K562 (cell line): ENCODE data around the gene TRIM37. TPM values are rescaled to one million over a fixed set of nuclear protein-coding genes. Genes with fewer than 3 reads are reported as not detected.

Source experiments
- ATAC-seq: fragments of 200-7000 bp; cut with Tn5 transposase; 3 replicates; pipeline ENCODE4 v1.9.1; 2020; ENCODE audit warnings: moderate library complexity
- BruUV-seq: library from RNA; stranded (reverse); fragments of 400-500 nt; replicated peaks from 2 replicates; lab custom pipeline; 2021; lab: Mats Ljungman, UMichigan
- CTCF ChIA-PET: fragments of 300-600 bp; formaldehyde crosslinking; extraction: SDS; loops from one replicate; lab custom pipeline; 2021; ENCODE audit warnings: low intra/inter-chr PET ratio; lab: Yijun Ruan, JAX
- POLR2A ChIA-PET: fragments of 300-600, 350-650 bp; sonication (Branson Sonifier 250); formaldehyde crosslinking; extraction: SDS; loops from one replicate; lab custom pipeline; 2021; ENCODE audit warnings: antibody characterized with exemption, inconsistent platforms; lab: Yijun Ruan, JAX
- DNase-seq, 4 experiments: peaks; one replicate each; pipeline versions ENCODE4 v3.0.0 to v3.0.0-alpha.2; 2011 to 2018; ENCODE audit warnings: low spot score in 3 of 4, mixed read lengths in 3 of 4; ENCODE audit errors: extremely low read depth in 1 of 4
- FAIRE-seq: peaks from 2 replicates; lab custom pipeline; 2011; peaks lifted over from hg19 to GRCh38; lab: Jason Lieb, UNC
- H2AFZ ChIP-seq: 2 replicates; pipeline ENCODE4 v1.6.0; 2011; ENCODE audit warnings: low read depth, low read length, control low read depth, inconsistent platforms
- H3K27ac ChIP-seq: fragments of 200-600 bp; 3 replicates; pipeline ENCODE4 v1.8.0; 2011; ENCODE audit warnings: low read depth, mild to moderate bottlenecking, control low read depth, inconsistent platforms, low read length, moderate library complexity, mixed read lengths; ENCODE audit errors: extremely low read depth
- H3K27me3 ChIP-seq, 2 experiments: fragments of 300-600 bp in 1 of 2; 2 replicates in 1 of 2; 3 replicates in 1 of 2; pipeline versions ENCODE4 v1.6.0 to v1.8.0; 2011; ENCODE audit warnings: inconsistent platforms in 2 of 2, low read length in 2 of 2, mild to moderate bottlenecking in 1 of 2, mixed read lengths in 1 of 2, moderate library complexity in 1 of 2; ENCODE audit not compliant: control insufficient read depth in 2 of 2, insufficient read depth in 2 of 2
- H3K36me3 ChIP-seq: fragments of 300-600 bp; 3 replicates; pipeline ENCODE4 v1.8.0; 2011; ENCODE audit warnings: mild to moderate bottlenecking, low read length, inconsistent platforms; ENCODE audit not compliant: control insufficient read depth, insufficient read depth
- H3K4me1 ChIP-seq, 2 experiments: fragments of 200-600 bp in 1 of 2; replicated peaks in 1 of 2; 2 replicates in 1 of 2; 3 replicates in 1 of 2; pipeline versions ENCODE4 v1.5.1 to v1.8.0; 2011; ENCODE audit warnings: inconsistent platforms in 2 of 2, low read length in 2 of 2, mild to moderate bottlenecking in 1 of 2, mixed read lengths in 1 of 2, moderate library complexity in 1 of 2; ENCODE audit not compliant: control insufficient read depth in 2 of 2, insufficient read depth in 2 of 2
- H3K4me2 ChIP-seq: 2 replicates; pipeline ENCODE4 v1.6.1; 2011; ENCODE audit warnings: low read length, control low read depth, inconsistent platforms, mixed read lengths; ENCODE audit not compliant: insufficient read depth
- H3K4me3 ChIP-seq: fragments of 200-600 bp; sonication (generic), shearing (Covaris generic); 2 replicates; pipeline ENCODE4 v1.5.1; 2016; ENCODE audit warnings: control low read depth, inconsistent platforms
- H3K79me2 ChIP-seq: fragments of 200-600 bp; 3 replicates; pipeline ENCODE4 v1.8.0; 2011; ENCODE audit warnings: low read length, inconsistent platforms; ENCODE audit not compliant: control insufficient read depth, insufficient read depth
- H3K9ac ChIP-seq, 2 experiments: 2 replicates each; pipeline versions ENCODE4 v1.6.0 to v1.6.1; 2011; ENCODE audit warnings: low read depth in 2 of 2, low read length in 2 of 2, control low read depth in 1 of 2, inconsistent platforms in 1 of 2, mild to moderate bottlenecking in 1 of 2, mixed read lengths in 1 of 2; ENCODE audit not compliant: insufficient read depth in 1 of 2
- H3K9me1 ChIP-seq: one replicate; pipeline ENCODE4 v1.6.0; 2011; ENCODE audit warnings: inconsistent platforms, mild to moderate bottlenecking, low read length, moderate library complexity; ENCODE audit not compliant: control insufficient read depth, insufficient read depth
- H3K9me3 ChIP-seq: replicated peaks from 2 replicates; pipeline ENCODE4 v1.5.1; 2011; ENCODE audit warnings: low read depth, low read length, inconsistent platforms; ENCODE audit not compliant: control insufficient read depth, insufficient read depth
- H4K20me1 ChIP-seq: replicated peaks from 2 replicates; pipeline ENCODE4 v1.6.1; 2011; ENCODE audit warnings: low read length, inconsistent platforms, mixed read lengths; ENCODE audit not compliant: control insufficient read depth, insufficient read depth
- ATF2 ChIP-seq: sonication (generic); formaldehyde crosslinking; IDR thresholded peaks from 2 replicates; pipeline ENCODE4 v1.8.1; 2022; ENCODE audit warnings: missing genetic modification reagents
- BCLAF1 ChIP-seq, 2 experiments: fragments of 450-650 bp in 1 of 2; IDR thresholded peaks; 2 replicates each; pipeline ENCODE4 v1.6.1; 2011 to 2017; ENCODE audit warnings: low read depth in 2 of 2, antibody characterized with exemption in 1 of 2, borderline replicate concordance in 1 of 2, low read length in 1 of 2, mild to moderate bottlenecking in 1 of 2, mixed read lengths in 1 of 2; ENCODE audit not compliant: control insufficient read depth in 1 of 2
- FOXJ2 ChIP-seq: fragments of 200-800 bp; sonication (Bioruptor generic); IDR thresholded peaks from 2 replicates; pipeline ENCODE4 v1.6.1; 2016; ENCODE audit warnings: missing genetic modification characterization, missing compliant biosample characterization
- HMG20B ChIP-seq: fragments of 250-450 bp; sonication (Bioruptor Pico); IDR thresholded peaks from 2 replicates; pipeline ENCODE4 v1.5.0; 2021; ENCODE audit warnings: mild to moderate bottlenecking
- POLR2AphosphoS2 ChIP-seq: IDR thresholded peaks from 2 replicates; pipeline ENCODE4 v1.6.1; 2012; ENCODE audit warnings: low read length, improper control_type of control experiment
- RBM14 ChIP-seq: fragments of 200-400 bp; formaldehyde crosslinking; IDR thresholded peaks from 2 replicates; pipeline ENCODE4 v1.6.1; 2018; ENCODE audit warnings: low read depth, mild to moderate bottlenecking, low read length, moderate library complexity, borderline replicate concordance; ENCODE audit not compliant: insufficient read depth
- SMAD1 ChIP-seq: fragments of 150-350 bp; IDR thresholded peaks from 2 replicates; pipeline ENCODE4 v1.6.1; 2014; ENCODE audit warnings: low read length, low read depth; ENCODE audit not compliant: partially characterized antibody
- SREBF1 ChIP-seq: fragments of 150-350 bp; IDR thresholded peaks from 2 replicates; pipeline ENCODE4 v1.6.1; 2014; ENCODE audit warnings: antibody characterized with exemption, low read depth, low read length, borderline replicate concordance
- TAF15 ChIP-seq: fragments of 200-400 bp; formaldehyde crosslinking; IDR thresholded peaks from 2 replicates; pipeline ENCODE4 v1.6.1; 2017; ENCODE audit warnings: mild to moderate bottlenecking, low read depth, low read length, moderate library complexity
- TEAD4 ChIP-seq, 2 experiments: sonication (generic) in 1 of 2; formaldehyde crosslinking in 1 of 2; IDR thresholded peaks; 2 replicates each; pipeline versions ENCODE4 v1.6.1 to v1.8.0; 2012 to 2022; ENCODE audit warnings: borderline replicate concordance in 1 of 2, inconsistent platforms in 1 of 2, low read length in 1 of 2, mild to moderate bottlenecking in 1 of 2, missing genetic modification reagents in 1 of 2
- ZNF354B ChIP-seq: fragments of 250-450 bp; sonication (Bioruptor Pico); IDR thresholded peaks from 2 replicates; pipeline ENCODE4 v1.4.0; 2020
- ZNF699 ChIP-seq: fragments of 250-450 bp; sonication (Bioruptor Pico); IDR thresholded peaks from 2 replicates; pipeline ENCODE4 v1.8.0; 2021; ENCODE audit warnings: mild to moderate bottlenecking, moderate library complexity; ENCODE audit not compliant: insufficient replicate concordance
- WGBS: fragments of 100-300 bp; shearing (Covaris generic); methylation state at CpG from one replicate; pipeline ENCODE4 v1.1.6; 2016; ENCODE audit warnings: low coverage, mixed read lengths; ENCODE audit not compliant: insufficient coverage; ENCODE audit errors: missing lambda C conversion rate; 5-methylcytosine and 5-hydroxymethylcytosine counted together
- in situ Hi-C: fragments of 300-500 bp; cut with MboI; formaldehyde crosslinking; loops from 4 replicates; pipeline ENCODE4 v1.15.0; 2018; ENCODE audit warnings: inconsistent platforms, mixed read lengths
- intact Hi-C: fragments of 100-400 bp; cut with micrococcal nuclease; formaldehyde crosslinking; loops from 2 replicates; pipeline ENCODE4 v1.14.2; 2022
- polyA plus RNA-seq, 8 experiments: library from polyadenylated mRNA; depleted of rRNA in 4 of 8; stranded (reverse) in 5 of 8; unstranded in 3 of 8; fragments of >200 nt; fragmentation: Nextera tagmentation in 2 of 8; fragmentation: Illumina TruSeq in 1 of 8; extraction: Ambion mirVana in 2 of 8; extraction: Trizol in 1 of 8; gene quantifications; 2 replicates each; pipeline versions ENCODE4 v1.2.1 to v1.2.3, GENCODE V29; 2011 to 2014; ENCODE audit warnings: inconsistent platforms in 1 of 8, missing spikeins in 1 of 8
- total RNA-seq, 7 experiments: library from RNA; depleted of rRNA in 6 of 7; stranded (reverse); fragments of >200 nt in 6 of 7; fragmentation: Illumina TruSeq in 2 of 7; extraction: Trizol in 2 of 7; gene quantifications; 2 replicates each; pipeline versions ENCODE4 v1.2.1 to v1.2.3, GENCODE V29; 2011 to 2021; ENCODE audit warnings: low replicate concordance in 1 of 7

The TRIM37 gene
- total and polyA plus RNA-seq, 9 of the 15 experiments (the other 6 are each of a cell fraction or from before 2014, with no cell fraction given), result 4.5 to 31.4 (median 23.8) TPM

- TF ChIP-seq SMAD1 (no peak), ATF2 (CRISPR knock-in tag) (no peak), SREBF1 (no peak), TEAD4 (IDR thresholded peaks at IDR 0.05; ENCODE audit: low read length) (no peak), TEAD4 (CRISPR knock-in tag; IDR thresholded peaks at IDR 0.05; ENCODE audit: borderline replicate concordance) (no peak), FOXJ2 (tag) (no peak), ZNF699 (CRISPR knock-in tag) (no peak), ZNF354B (CRISPR knock-in tag) (no peak)
Measured at GRCh38 chr17:59124665-59125064, 18.0 kb upstream of the TRIM37 start (continued).

GRCh38 chr17:59121901-59122480 is 15.3 kb upstream of the TRIM37 start:
- ATAC-seq, result no peak
- no peaks in the 10 kb centered on the region for H4K20me1 ChIP-seq
- no peak overlapping the region for H3K4me2 ChIP-seq
- H3K9ac ChIP-seq, result no peak overlapping the region
- BruUV-seq, result no TSS peak
- H3K36me3 ChIP-seq, result peaks cover 65% of the 10 kb centered on the region
- no peak overlapping the region for H3K27ac ChIP-seq
- no peaks in the 10 kb centered on the region for H3K4me1 ChIP-seq
- no peak overlapping the region for H3K4me3 ChIP-seq
- POLR2A ChIA-PET, result no interaction called here
- peaks cover 20% of the 10 kb centered on the region for H3K79me2 ChIP-seq
- no peak for FAIRE-seq
- 100% methylated on average over 9 of the region's 9 CpGs for WGBS
- in situ Hi-C loops (no loop called here), intact Hi-C loops (no loop called here)
- H3K27me3 ChIP-seq, result no peaks in the 10 kb centered on the region
- CTCF ChIA-PET, result no interaction called here
- no peak overlapping the region for H2AFZ ChIP-seq
- DNase-seq, result no peak
- H3K9me3 ChIP-seq, result 0 out of 2 replicates have a peak, but pooled peaks cover 1% of the 10 kb centered on the region
- H3K9me1 ChIP-seq, result no peaks in the 10 kb centered on the region
- TF ChIP-seq BCLAF1 (IDR thresholded peaks at IDR 0.05; ENCODE audit: borderline replicate concordance in 1 of 2, control insufficient read depth in 1 of 2, low read depth in 2 of 2, low read length in 1 of 2), result peak in 1 of 2 experiments; percentile 27; a peak in 1 of 4 replicates
- TF ChIP-seq POLR2AphosphoS2, result no peak
- TF ChIP-seq HMG20B (CRISPR knock-in tag), result no peak
- no peak for TF ChIP-seq RBM14
- TF ChIP-seq TAF15, result no peak
